H4 (cell line): Measurements from ENCODE around the gene TECTB. TPM values are rescaled to one million over a fixed set of nuclear protein-coding genes. Genes with fewer than 3 reads are reported as not detected.
"Not testable (repeated sequence)": the region's sequence is repeated elsewhere in the genome, so short reads cannot be mapped to it uniquely, and the experiment has no call there.

Experiments
- DNase-seq: peaks from one replicate; pipeline ENCODE4 v3.0.0-alpha.2; 2015; ENCODE audit warnings: low spot score
- total RNA-seq: library from RNA; depleted of rRNA; stranded (reverse); fragments of >200 nt; shearing (Covaris generic); gene quantifications from 2 replicates; pipeline ENCODE4 v1.2.3, GENCODE V29; 2014; rRNA removed

TECTB gene
- total RNA-seq: not detected in 2 replicates

DNA sequence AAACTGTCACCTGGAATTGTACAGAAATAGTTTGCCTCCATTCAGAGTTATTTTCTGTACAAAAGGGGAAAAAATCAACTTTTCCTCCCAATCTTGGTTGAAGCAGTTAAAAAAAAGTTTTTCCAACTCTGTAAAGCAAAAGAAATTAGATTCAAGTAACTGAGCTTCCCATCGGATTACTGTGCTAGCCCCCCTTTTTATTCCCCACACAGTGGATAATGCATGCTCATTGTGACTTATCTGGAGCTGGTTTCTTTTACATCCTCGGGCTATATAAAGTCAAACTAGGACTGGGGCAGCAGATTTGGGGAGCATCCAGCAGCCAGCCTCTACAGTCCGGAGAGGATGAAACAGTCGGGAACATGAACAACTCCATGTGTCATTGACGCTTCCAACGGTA lies at the start of gene TECTB:
Gene TECTB (plus strand): TSS at position 301 of the 400 bp plus-strand sequence. CDS start 335 bp downstream, outside the sequence.
- no peak for DNase-seq

DNA sequence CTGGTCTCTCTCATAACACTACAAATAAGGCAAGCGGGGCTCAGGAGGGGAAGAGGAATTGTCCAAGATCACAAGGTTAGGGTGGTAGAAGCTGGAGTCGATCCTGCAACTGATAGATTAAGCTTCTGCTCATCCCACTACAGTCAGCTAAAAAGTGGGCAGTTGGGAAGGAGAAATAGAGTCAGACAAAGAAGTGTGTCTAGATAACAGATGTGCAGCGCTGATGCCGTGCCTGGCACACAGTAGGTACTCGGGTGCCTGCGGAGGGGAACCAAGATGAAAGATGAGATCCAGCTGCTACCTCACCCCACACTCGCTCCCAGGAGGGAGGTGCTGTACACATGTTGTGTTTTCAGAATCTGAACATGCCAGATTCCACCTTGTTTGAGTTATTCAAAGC lies 48.1 kb upstream of the TECTB start:
- no peak for DNase-seq

DNA sequence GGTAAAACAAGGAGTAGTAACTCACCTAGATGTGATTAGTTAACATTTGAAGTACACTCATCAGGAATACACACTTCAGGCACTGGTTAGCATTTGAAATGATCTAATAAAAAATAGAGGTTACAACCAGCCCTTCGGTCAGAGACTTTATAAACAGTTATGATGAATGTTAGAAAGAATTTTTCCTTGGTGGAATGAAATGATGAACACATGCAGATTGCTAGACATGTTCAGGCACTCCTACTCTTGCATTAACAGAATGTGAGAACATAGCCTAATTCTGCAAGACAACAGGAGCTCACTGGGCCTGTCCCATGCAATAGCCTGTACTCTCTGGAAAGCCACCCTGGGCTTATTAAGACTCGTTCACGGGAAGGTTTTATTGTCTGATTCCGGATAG lies 47.3 kb upstream of the TECTB start:
- DNase-seq: no peak

DNA sequence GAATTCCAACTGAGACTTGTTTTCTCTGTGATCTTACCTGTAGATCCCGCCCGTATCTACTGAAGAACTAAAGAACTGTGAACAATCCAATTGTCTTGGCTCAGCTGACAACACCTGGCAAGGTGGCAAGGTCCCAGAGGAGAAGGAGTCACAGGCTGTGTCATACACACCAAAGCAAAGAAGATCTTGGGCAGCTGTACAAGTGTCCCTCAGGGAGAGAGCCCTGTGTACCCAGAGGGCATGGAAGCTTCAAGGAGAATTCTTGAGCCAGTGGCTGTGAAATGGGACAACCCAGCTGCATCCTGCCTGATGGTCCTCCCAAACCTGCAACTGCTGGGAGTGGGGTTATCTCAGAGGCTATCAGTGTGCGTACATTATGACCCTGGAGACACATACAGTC lies 46.7 kb upstream of the TECTB start:
- no peak for DNase-seq

DNA sequence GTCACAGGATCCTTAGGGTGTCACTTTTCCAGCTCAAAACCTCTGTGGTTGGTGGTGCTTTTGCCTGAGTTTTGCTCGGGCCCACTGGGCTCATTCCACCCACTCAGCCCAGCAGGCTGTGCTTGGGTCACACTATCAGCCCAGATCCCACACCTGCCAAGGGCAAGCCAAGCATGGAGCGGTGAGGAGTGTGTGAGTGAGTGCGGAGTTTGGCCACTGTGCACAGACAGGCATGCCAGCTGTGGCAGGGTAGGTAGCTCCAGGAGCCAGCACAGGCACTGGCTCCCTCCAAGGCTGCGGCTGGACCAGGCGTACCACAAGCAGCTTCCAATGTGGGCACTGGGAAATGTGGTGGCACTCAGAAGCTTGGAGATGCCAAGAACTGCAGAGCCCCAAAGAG lies 43.9 kb upstream of the TECTB start:
- no peak for DNase-seq

DNA sequence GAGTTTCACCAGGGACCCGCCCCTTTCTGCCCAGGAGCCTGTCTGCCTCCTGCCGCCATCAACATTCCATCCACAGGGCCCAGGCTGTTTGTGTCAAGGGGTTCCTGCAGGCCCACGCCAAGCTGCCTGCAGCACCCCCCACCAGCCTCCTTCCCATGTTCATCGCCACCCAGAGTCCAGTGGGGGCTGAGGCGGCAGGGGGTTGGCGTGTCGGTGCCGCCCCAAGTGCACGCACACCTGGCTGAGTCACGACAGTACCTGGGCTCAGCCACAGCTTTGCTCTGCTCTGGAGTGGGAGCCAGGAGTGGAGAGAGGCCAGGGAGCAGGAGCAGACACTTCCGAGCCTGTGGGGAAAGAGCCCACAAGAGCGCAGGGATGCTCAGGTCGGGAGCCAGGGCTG lies 42.8 kb upstream of the TECTB start:
- DNase-seq: no peak

DNA sequence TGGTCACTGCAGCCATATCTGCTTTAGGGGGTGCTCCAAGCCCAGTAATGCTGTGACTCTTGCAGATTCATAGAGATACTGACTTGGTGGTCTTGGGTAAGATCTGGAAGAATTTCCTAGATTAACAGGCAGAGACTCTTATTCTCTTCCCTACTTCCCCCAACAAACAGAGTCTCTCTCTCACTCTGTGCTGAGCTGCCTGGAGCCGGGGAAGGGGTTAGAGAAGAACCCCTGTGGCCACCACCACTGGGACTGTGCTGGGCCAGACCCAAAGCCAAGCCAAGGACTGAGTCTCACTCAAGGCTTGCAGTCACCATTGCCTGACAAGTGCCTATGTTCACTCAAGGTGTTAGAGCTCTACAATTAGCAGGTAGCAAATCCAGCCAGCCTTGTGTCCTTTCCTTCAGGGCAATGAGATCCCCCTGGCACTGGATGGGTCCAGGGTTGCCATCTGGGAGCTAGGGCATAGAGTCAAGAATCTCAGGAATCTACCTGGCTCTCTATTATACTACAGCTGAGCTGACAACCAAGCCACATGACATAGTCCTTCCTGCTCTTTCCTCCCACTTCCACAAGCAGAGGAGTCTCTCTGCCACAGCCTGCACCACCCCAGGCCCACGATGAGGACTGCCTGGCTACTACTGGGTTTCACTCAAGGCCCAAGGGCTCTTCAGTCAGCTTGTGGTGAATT lies 41.4 kb upstream of the TECTB start:
- DNase-seq: no peak

DNA sequence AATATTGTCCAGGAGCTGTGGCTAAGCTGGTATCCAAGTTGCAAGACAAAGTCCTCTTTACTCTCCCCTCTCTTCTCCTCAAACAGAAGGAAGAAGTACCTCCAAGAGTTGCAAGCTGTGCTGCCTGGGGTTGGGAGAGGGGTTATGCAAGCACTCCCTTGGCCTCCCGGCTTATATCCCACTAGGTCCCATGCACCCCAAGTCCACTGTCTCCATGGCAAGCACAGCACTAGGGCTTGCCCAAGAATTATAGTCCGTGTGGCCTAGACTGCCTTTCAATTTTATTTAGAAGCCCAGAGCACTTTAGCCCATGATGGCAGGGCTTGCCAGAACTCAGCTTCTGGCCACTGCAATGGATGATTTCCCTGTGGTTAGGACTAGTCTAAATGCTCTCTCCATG lies 40.4 kb upstream of the TECTB start:
- no peak for DNase-seq

DNA sequence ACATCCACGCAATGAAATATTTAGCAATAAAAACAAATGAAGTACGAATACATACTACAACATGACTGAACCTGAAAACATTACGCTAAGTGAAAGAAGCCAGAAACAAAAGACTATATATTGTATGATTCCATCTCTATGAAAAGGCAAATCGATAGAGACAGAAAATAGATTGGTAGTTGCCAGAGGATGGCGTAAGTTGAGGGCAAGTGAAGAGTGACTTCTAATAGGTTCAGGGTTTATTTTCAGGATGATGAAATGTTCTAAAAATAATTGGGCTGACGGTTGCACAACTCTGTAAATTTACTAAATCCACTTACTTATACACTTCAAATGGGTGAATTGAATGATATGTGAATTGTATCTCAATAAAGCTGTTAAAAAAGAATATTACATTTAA lies 39.5 kb upstream of the TECTB start:
- DNase-seq: no peak

DNA sequence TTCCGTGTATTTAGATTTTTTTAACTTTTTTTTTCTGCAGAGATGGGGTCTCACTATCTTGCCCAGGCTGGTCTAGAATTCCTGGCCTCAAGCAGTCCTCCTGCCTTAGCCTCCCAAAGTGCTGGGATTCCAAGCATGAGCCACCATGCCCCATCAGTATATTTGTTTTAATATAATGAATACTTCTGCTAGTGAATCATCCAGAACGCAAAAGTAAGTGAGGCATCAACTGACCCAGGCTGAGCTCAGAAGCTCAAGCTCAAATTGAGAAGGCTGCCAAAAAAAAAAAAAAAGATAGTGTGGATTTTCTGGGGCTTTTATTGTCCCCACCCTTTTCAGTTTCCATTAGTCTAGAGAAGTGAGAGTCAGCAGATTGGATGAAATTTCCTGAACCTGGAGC lies 39.0 kb upstream of the TECTB start:
- DNase-seq: no peak

DNA sequence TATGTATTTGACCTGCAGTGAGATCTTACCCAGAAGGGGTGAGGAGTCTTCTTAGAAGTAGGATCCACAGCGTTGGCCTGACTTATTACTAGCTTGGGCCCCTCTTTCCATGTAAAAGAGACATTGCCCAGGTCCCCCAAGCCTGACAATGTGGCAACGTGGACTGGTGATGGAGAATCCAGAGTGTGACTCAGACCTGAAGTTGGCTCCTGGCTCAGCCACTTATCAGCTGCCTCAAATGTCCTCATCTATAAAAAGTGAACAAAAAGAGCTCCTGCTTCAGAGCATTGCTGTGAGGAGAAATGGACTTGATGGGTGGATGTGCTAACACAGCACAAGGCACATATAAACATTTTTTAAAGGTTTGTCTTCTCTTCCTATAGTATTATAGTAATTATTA lies 35.4 kb upstream of the TECTB start:
- DNase-seq: no peak

DNA sequence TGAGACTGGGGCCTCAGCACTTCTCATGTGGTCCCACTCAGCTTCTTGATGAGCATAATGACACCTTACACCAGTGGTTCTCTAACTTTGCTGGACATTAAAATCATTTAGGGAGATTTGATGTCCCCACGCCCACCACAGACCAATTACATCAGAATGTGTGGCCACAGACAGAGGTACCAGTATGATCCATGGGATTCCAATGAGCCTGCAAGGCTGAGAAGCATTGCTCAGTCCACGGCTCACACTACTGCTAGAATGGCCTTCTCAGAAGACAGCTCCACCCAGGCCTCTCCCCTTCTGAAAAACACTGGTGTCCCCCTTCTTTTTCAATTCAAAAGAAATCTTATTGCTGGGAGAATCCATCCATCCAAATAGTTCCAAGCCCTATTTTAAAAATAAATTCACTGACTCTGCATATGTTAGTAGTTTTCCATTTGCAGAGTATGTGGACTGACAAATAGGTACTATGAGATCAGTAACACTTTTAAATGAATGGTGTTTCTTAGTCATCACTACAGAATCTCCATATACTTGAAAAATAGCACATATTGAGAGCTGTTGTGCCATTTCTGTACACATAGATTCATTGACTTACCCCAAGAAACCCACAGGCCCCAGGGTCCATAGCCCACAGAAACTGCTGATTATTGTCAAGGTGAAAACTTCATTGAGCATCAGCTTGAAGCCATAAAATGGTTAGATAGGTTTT lies 34.5 kb upstream of the TECTB start:
- no peak for DNase-seq

DNA sequence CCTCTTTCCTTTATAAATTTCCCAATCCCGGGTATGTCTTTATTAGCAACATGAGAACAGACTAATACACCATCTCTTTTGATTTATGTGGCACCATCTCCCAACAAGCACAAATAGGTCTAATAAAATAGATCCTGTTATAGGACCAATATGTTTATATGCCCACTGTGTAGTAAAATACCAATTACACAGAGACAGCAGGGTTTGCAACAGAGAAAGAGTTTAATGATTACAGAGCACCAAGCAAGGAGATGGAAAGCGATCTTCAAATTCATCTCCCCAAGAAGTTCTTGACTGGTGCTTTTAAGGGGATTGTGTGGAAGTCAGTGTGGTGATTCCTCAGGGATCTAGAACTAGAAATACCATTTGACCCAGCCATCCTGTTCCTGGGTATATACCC lies 33.5 kb upstream of the TECTB start:
- DNase-seq: no peak

DNA sequence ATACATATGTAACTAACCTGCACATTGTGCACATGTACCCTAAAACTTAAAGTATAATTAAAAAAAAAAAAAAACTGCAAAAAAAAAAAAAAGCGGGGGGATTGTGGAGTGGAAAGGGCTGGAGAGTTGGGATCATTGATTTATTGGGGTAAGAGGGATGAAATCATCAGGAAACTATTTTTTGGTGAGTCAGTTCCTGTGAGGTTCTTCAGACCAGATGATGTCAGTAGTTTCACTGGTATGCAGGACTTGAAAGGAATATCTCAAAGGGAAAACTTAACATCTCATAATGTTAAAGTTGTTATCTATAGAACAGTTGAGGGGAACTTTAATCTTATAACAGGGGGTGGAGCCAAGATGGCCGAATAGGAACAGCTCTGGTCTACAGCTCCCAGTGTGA lies 32.6 kb upstream of the TECTB start:
- no peak for DNase-seq

DNA sequence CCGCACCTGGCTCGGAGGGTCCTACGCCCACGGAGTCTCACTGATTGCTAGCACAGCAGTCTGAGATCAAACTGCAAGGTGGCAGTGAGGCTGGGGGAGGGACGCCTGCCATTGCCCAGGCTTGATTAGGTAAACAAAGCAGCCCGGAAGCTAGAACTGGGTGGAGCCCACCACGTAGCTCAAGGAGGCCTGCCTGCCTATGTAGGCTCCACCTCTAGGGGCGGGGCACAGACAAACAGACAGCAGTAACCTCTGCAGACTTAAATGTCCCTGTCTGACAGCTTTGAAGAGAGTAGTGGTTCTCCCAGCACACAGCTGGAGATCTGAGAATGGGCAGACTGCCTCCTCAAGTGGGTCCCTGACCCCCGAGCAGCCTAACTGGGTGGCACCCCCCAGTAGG lies 32.0 kb upstream of the TECTB start:
- DNase-seq: not testable (repeated sequence)

DNA sequence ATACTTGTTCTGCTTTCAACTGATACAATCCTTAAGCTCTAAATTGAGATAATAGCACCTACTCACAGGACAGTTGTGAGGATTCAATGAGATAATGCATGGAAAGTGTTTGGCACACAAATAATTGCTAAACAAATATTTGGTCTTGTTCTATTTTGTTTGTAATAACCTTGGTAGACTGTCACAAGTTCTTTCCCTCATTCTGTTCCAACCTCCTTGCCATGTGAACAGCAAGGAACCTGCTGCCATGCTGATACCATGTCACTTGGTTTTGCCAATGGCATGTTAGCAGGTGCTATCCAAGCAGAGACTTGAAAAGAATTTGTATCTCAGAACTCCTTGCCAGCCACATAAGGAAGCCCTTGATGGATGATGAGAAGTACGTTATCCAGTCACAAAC lies 24.8 kb upstream of the TECTB start:
- DNase-seq: no peak

DNA sequence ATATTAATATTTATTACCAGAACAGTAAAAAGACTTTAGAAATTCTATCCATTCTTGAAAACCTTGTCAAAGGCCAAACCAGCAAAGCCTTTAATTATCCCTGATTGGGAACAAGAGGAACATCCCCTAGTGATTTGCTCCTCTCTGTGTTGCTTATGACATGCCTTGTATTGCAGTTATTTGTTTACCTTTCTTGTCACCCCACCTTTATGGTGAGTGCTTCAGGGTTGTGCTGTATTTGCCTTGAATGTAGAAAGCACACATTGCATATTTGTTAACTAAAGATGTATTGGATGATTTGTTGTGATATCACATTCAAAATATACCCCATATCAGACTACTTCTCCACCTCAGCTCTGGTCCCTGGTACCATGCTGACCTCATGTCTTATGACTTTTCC lies 23.5 kb upstream of the TECTB start:
- no peak for DNase-seq

DNA sequence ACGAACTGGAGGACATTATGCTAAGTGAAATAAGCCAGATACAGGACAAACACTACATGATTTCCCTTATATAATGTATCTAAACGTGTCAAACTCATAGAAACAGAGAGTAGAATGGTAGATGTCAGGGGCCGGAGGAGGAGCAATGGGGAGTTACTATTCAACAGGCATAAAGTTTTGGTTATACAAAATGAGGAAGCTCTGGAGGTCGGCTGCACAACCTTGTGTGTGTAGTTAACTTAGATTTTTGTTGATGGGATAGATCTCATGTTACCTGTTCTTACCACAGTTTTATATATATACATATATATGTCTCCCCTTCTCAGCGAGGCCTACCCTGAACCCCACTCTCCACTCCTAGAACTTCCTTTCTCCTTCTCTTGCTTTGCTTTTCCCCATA lies 22.4 kb upstream of the TECTB start:
- DNase-seq: no peak

DNA sequence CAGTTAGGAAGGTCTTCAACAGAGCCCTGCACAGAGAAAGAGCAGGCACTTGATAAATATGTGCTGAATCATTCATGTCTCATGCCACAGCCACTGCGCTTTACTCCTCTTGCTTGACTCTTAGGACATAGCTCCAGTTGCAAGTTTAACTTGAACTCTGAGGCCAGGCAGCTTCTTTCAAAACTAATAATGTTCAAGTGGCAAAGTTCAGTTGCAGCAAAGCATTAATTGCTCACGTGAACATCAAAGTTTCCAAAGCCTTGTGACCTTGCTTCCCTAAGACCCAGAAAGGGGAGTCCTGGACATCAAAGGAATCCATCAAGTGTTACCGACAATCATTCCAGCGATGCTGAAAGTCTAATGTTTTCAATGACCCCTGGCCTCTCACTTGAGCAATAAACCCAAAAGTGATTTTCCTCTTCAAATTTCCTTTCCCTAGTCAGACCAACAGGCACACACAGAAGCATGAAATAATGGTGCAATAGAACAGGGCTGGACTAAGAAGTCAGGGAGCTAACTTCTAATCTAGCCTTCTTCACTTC lies 21.8 kb upstream of the TECTB start:
- no peak for DNase-seq

DNA sequence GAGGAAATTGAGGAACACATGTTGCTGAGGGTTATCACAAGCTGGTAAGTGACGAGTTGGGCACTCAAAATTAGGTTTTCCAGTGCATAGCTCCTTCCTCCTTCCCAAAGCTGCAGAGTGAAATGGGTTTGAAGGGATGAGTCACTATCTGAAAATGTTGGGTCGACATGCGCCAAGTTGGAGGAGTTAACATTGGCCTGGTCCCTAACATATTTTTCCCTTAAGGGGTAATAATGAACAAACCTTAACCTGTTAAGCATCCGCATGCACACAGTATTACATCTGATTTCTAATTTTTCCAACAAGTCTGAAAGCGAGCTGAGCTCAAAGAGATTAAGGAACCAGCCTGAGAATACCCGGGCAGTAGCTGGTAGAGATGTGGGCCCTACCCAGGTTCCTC lies 20.7 kb upstream of the TECTB start:
- no peak for DNase-seq

DNA sequence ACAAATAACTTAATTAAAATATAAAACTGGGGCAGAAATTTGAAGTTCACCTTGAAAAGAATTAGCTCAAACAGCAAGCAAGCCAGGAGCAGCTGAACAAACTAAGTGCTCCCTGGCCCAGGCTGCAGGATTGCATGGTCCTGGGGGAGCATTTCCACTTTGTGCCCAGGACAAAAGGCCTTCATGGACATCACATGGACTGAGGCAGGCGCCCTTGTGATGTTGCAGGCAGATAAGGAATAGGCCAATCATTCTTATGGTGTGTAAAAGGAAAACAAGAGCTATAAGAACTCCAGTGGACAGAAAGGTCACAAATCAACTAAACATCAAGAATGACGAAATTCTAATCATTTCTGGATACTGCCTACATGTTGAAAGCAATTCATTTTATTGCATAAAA lies 17.5 kb upstream of the TECTB start:
- no peak for DNase-seq

DNA sequence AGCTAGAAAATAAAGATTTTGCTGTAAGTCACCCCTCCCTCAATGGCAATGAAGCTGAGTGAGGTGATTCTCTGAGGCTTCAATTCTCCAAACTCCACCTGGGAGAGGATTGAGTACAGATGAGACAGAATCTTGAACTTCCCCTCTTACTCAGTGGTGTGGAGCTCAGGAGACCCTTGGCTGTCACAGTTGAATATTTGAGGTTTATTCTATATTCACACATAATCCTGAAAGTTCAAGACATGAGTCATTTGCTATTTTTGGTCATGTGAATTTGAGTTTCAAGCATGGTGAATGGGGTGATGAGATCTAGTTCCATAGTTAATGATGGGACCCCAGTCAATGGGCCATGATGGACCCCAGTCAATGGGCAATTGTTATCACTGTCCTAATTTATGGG lies 13.9 kb upstream of the TECTB start:
- no peak for DNase-seq

DNA sequence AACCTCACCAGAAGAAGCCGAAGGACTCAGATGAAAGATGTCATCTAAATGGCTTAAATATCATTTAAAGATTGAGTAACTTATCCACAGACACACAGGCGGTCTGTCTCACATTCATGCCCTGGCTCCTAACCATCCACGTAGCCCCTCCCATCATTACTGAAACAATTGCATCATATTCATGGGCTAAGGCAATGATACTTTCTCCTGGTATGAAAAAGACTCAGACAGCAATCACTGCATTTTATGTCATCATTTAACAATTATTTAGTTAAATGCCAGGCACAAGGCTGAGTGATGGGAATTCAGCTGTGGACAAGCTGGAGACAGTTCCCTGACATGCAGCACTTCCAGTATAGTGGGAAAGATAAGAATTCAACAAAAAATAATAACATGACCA lies 11.2 kb upstream of the TECTB start:
- no peak for DNase-seq

DNA sequence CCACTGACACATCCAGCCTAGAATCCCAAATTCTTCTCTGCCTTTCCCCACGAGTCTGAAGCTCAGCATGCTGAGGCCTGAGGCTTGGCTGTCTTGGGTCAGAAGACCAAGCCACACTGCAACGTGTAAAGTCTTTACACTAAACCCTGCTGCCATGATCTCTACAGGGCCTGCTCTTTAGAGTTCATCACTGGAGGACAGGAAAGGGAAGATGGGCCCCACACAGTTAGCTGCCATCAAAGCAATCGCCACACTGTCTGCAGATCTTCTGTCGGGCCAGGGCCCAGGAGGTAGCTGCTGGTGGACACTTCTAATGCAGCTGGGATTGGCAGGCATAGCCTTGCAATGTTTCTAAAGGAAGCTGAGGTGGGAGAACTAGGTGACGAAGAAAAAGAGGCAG lies 8.4 kb upstream of the TECTB start:
- no peak for DNase-seq
